GM11168 (cell line): ENCODE results near the gene PRR12.
"Not testable (repeated sequence)": the region's sequence is repeated elsewhere in the genome, so short reads cannot be mapped to it uniquely, and the experiment has no call there.

Experiments
- in situ Hi-C: fragments of 300-500 bp; cut with MboI; formaldehyde crosslinking; loops from one replicate; pipeline ENCODE4 v1.12.0; 2022; ENCODE audit warnings: low sequenced_read_pairs; ENCODE audit not compliant: unreplicated experiment

The PRR12 gene

DNA sequence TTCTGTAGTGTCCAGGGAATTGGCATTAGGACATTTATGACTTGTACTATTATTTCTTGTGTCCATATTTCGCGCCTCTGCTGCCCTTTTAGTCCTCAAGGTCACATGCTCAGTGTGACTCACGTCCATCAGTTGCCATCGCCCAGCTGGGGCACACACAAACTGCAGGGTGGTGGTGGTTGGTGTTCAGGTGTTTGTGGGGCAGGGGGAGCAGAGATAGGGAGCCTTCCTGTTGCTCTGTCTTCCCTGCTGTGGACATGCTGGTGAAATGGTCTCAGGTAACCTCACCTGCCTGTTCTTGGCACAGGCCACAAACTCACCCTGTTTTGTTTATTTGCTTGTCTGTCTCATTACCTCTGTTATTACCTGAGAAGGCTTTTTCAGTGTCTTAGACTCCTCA lies 22.4 kb downstream of the PRR12 start:
- in situ Hi-C loops, result no loop called here

DNA sequence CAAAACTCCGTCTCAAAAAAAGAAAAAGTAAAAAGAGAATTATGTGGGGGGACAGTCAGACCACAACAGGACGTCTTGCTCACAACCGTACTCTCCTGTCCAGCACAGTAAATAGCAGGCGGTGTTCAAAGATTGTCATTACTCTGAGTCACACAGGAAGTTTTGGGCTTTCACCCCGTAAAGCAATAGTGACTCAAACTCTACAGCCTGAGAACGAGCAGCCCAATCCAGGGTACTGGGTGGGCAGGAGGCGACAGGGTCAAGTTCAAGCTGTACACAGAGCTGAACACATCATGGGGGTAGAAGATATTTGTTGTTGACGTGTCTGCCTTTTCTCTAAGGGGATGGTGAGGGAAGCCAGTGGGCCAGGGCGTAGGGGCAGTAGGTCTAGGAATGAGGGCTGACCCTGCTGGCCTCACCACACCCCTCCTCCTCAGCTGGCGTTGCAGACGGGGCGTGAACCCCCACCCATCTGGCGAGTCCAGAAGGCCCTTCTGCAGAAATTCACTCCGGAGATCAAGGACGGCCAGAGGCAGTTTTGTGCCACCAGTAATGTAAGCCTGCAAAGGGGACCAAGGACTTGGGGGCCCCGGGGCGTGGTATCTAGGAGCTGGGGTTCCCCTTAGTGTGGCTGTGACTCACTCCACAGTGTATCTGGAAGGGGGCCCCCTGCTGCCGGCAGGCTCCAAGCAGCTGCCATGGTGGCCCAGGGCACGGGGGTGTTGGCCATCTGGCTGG lies 23.3 kb downstream of the PRR12 start:
- in situ Hi-C loops, result no loop called here

DNA sequence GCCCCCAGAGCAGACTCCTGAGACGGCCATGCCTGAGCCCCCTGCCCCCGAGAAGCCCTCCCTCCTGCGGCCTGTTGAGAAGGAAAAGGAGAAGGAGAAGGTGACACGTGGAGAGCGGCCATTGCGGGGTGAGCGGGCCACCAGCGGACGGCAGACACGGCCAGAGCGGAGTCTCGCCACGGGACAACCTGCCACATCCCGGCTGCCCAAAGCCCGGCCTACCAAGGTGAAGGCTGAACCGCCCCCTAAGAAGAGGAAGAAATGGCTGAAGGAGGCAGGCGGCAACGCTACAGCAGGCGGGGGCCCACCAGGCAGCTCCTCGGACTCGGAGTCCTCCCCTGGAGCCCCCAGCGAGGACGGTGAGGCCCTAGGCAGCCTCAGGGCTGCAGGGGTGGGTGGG lies 24.9 kb downstream of the PRR12 start:
- in situ Hi-C loops, result no loop called here

DNA sequence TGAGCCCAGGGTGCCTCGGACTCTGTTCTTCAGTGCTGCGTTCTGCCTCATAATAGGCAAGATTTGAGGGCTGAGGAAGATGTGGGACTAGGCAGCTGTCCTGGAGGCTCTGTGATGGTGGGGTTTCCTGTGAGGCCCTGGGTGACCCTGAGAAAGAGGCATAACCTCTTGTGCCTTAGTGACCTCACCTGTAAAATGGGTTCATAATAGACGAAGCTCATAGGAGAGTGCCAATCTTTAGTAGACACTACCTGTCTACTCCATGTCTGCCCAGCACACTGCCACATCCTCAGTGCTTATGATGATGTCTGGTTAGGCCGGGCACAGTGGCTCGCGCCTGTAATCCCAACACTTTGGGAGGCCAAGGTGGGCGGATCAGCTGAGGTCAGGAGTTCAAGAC lies 25.6 kb downstream of the PRR12 start:
- in situ Hi-C loops, result no loop called here

DNA sequence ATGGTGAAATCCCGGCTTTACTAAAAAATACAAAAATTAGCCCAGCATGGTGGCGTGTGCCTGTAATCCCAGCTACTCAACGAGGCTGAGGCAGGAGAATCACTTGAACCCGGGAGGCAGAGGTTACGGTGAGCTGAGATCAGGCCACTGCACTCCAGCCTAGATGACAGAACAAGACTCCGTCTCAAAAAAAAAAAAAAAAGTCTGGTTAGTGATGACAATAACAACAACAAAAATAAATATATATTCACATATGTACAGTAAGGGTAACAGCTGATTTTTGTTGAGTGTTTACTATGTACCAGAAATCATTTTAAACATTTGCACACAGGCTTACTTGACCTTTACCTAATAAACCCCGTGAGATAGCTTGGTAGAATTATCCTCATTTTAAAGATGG lies 26.0 kb downstream of the PRR12 start:
- in situ Hi-C loops, result no loop called here

DNA sequence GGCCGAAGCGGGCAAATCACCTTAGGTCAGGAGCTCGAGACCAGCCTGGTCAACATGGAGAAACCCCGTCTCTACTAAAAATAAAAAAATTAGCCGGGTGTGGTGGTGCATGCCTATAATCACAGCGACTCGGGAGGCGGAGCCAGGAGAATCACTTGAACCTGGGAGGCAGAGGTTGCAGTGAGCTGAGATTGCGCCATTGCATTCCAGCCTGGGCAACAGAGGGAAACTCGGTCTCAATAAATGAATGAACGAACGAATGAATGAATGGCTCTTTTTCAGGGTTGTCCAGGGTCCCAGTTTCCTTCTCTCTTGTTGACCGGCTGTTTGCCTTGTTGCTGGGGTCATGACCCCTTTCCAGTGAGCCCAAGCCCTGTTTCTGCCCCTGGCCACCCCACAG lies 26.9 kb downstream of the PRR12 start:
- in situ Hi-C loops, result not testable (repeated sequence)

DNA sequence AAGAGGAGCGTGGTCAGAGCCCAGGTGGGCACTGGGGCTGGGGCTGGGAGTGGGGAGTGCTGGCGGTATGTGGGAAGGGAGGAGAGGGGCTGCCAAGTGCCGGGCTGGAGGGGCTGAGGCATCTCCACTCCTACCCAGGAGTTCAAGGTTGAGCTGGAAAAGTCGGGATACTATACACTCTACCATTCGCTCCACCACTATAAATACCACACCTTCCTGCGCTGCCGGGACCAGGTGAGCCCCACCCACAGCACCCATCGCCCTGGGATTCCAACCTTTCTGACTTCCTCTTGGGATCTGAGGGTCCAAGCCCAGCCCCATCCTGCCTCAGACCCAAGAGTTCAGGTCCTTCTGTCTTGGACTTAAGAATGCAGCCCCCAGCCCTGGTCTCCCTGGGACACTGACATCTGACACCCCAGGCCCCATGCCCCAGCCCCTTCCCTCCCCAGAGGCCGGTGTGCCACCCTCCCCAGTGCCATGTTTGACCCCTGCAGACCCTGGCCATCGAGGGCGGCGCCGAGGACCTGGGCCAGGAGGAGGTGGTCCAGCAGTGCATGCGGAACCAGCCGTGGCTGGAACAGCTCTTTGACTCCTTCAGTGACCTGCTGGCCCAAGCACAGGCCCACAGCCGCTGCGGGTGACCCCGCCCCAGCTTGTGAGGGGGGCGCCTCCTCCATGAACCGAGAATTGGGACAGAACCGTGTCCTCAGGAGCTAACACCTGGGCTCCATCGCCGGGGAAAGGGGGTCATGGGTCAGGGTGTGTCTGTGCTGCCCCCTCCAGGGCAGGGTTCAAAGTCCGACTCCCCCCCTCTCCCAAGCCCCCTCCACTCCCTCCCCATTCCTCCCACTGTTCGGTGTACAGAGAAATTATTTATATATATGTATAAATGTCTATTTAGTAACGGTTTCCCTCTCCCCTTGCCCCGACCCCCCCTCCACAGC lies 34.3 kb downstream of the PRR12 start:
- in situ Hi-C loops, result no loop called here

DNA sequence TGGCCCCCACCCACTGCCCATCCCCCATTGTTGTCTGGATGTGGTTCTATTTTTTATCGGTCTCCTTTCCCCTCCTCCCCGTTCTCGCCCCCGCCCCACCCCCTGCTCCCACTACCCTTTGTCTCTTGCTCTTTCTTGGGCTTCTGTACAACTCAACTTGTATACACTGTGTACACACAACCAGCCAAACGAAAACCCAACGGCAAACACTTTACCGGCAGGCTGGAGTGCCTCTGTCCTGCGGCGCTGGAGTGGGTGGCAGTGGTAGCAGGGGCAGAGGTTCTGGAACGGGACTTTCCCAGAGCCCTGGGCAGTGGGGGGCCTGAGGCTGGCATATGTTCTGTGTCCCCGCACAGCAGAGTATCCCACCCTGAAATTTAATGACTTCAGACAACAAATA lies 35.2 kb downstream of the PRR12 start:
- in situ Hi-C loops, result no loop called here

DNA sequence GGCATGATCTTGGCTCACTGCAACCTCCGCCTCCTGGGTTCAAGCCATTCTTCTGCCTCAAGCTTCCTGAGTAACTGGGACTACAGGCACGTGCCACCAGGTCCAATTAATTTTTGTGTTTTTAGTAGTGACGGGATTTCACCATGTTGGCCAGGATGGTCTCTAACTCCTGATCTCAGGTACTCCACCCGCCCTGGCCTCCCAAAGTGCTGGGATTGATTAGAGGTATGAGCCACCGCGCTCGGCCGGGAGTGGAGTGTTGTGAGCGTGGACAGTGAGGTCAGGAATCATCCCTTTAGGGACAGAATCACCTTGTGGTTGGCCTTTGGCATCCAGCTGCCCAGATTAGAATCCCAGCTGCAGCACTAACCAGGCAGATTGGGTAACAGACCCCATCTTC lies 38.7 kb downstream of the PRR12 start:
- in situ Hi-C loops, result no loop called here

DNA sequence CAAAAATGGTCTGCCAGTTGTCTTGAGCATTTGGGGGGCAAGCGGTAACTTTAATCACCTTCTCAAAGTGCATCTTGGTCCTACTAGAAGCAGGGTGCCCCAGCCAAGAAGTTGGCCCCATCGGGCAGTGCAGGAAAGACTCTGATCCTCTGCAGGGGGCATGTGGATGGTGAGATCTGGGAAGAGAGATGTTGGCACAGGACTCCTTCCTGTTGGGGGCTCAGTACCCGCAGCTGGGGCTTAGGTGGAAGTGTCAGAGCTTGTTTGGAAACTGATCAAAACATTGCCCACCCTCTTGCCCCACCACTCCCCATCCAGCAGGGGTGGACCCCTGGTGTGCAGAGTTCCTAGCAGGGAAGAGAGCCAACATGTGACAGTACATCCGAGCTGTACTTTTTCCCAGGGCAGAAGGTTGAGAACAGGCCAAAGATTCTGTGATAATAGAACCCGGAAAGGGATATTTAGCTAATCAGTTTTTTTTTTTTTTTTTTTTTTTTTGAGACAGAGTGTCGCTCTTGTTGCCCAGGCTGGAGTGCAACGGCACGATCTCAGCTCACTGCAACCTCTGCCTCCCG lies 40.1 kb downstream of the PRR12 start:
- in situ Hi-C loops, result no loop called here

DNA sequence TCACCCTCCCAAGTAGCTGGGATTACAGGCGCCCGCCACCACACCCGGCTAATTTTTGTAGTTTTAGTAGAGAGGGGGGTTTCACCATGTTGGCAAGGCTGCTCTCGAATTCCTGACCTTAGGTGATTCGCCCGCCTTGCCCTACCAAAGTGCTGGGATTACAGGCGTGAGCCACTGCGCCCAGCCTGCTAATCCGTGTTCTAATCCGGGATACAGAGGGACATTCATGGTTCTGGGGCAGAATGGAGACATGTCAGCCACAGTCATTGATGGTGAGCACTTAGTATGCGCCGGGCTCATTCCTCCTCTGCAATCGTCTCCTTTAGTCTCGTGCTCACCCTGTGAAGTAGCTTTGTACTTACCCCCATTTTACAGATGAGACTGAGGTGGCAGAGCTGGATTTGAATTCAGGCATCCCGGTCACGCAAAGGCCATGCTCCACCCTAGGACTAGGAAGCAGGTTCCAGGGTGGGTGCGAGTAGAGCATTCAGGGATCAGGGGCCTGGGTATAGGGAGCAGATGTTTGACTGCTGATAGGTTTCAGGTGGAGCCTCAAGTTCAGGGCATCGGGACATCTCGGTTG lies 40.7 kb downstream of the PRR12 start:
- in situ Hi-C loops, result no loop called here

DNA sequence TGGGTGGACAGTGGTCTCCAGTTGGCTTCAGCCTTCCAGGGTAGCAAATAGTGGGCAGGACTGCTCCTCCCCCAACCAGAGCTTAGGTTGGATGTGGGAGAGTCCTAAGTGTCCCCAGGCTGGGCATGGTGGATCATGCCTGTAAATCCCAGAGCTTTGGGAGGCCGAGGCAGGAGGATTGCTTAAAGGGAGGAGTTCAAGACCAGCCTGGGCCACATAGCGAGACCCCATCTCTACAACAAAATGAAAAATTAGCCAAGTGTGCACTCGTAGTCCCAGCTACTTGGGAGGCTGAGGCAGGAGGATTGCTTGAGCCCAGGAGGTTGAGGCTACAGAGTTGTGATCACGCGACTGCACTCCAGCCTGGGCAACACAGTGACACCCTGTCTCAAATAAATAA lies 41.6 kb downstream of the PRR12 start:
- in situ Hi-C loops, result no loop called here

DNA sequence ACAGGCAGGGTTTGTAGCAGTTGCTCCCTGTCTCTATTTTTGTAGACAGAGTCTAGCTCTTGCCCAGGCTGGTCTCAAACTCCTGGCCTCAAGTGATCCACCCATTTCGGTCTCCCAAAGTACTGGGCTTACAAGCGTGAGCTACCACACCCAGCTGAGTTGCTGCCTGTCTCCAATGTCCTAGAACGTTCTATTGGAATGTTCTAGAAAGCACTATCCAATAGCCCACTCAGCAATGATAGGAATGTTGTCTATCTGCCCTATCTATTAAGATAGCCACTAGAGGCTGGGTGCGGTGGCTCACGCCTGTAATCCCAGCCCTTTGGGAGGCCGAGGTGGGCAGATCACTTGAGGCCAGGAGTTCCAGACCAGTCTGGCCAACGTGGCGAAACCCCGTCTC lies 42.3 kb downstream of the PRR12 start:
- in situ Hi-C loops, result not testable (repeated sequence)

DNA sequence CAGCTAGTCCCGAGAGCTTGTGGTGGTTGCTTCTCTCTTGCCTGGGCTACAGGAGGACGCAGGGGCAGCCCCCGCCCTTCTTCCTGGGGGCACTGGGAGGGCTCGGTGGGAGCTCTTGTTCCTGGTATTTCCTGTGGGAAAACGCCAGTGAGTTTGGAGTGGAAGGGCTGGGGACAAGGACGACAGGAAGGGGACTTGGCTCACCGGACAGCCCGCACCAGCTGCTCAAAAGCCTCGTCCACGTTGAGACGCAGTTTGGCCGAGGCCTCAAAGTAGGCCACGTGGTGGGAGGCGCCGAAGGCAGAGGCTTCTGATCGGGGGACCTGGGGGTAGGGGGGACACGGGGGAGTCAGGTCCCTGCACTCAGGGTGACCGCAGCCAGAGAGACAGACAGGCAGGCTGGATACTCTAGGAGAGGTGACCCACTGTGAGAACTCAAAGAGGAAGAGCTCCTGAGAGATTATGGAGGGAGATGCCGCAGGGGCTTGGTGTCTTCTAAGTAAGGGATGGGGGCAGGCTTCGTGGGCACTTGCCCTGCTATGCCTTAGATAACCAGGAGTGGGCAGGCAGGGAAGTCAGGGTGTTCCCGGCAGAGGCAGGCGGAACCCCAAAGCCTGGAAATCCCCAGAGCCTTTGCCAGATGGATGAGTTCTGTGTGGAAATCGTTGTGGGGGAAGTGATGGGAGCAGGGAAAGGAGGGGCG lies 44.7 kb downstream of the PRR12 start:
- in situ Hi-C loops, result no loop called here

DNA sequence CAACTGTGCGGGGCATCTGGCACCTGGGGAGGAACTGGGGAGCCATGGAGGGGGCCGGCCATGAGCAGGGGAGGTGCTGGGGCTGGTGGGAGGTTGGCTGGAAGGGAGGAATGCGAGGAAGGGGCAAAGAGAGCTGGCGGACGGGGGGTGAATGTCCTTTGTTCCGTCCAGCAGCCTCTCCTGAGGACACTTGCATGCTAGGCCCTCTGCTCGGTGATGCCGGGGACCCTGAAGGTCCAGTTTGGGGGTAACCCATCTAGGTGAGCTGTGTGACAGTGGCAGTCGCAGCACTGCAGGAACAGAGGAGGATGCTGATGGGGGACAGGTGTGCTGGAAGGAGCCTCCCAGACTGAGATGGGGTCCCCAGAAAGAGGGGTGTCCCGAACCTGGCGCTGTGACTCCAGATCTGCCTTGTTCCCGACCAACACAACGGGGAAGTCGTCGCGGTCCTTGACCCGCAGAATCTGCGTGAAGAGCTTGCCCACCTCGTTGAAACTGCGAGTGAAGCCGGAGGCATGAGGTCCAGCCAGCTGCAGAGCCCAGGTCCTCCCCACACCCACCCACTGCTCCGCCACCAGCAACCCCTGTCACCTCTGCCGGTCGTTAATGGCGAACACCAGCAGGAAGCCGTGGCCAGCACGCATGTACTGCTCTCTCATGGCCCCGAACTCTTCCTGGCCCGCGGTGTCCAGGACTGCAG lies 45.4 kb downstream of the PRR12 start:
- in situ Hi-C loops, result no loop called here

DNA sequence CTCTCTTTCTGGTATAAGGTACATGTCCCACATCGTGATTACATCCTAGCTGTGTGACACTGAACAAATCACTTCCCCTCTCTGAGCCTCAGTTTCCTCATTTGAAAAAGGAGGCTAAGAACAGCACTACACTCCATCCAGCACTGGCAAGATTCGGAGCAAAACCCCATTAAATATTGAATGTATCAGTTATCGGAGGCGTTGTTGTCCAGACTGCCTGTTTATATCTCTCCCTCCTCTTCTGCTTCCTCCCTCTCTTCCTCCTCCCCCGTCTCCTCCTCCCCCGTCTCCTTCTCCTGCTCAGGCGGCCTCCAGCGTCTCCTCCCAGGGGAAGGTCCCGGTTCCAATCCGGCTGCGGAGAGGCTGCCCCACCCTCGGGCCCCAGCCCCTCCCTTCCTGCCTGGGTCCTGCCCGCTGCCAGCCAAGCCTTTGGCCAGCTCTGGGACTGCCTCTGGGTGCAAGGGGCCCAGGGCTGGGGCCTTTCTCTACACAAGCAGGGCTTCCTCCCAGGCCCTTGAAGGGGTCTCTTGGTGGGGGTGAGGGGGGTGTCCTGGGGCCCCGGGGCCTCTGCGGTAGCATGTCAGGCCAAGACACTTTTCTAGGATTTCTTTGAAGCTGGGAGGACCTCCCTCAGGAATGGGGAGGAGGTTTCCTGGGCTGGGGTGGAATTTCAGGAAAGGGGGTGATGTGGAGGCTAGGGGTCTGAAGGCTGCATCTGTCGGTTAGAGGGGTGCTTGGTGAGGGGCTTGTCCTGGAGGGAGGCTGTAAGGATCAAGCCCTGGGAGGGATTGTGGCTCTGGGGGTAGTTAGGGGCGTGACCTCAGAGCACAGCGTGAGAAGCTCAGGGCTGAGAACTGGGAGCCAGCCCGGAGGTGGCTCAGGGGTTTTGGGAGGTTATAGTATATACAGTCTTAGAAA lies 47.1 kb downstream of the PRR12 start:
- in situ Hi-C loops, result no loop called here

DNA sequence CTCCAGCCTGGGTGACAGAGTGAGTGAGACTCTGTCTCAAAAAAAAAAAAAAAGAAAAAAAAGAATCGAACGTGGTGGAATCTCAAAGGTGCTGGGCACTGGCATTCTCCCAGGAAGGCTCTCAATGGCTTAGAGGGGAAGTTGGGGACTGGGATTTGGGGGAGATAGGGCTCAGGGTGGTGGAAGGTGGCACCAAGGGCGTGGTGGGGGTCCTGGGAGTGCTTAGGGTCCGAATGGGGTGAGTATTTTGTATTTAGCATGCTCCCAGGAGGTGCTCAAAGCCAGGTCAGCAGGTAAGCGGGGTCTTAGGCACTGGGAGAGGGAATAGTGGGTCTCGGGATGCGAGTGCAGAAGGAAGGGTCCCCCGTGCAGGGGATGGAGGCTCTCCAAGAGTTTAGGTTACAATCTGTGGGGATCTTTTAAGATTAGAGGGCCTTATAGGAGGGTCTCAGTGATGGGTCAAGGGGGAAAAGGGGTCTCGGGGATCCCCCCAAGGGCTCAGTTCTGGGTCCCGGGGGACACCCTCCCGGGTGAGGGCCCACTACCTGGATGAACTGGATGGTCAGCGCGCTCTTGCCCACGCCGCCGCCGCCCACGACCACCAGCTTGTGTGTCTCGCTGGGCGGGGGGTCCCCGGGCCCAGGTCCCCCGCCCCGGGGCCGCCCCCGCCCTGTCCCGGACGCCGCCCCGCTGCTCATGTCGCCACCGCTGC lies 48.6 kb downstream of the PRR12 start:
- in situ Hi-C loops, result no loop called here
